ENCODE measurements around the gene RNF183. TPM values are rescaled to one million over a fixed set of nuclear protein-coding genes. Genes with fewer than 3 reads are reported as not detected.

The RNF183 gene
- total RNA-seq, 3 donors from 2014 or later, result 0.35 to 1.4 (median 1.1) TPM

DNA sequence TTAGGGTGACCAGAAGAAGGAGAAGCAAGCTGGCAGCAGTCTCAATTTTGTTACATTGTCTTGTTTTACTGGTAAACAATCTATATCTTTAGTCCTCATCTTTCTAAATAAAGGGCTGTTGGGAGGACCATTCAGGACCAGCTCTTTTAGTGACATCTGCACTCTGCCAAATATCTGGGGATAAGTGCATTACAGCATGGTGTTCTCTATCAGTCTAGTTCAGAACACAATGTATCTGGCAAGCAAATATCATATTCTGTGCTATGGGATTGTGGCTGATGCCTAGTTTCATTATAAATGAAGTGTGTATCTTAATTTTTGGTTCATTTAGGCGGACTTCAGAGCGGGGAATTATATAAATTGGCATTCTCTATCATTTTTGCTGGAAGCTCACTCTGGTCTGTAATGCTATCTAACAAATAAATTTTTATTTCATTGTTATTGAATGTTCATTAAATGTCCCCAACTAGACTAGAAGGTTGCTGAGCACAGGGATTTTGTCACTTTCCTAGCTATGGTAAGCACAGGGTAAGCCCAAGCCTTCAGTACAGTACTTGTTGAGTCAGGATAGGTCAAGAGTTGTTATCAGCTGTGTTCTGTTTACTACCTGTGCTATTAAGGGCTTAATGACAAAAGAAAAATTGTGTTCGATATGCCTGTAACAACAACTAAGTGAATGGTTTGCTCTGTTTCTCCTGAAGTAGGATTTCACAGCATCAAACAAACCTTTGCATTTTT lies 25.0 kb upstream of the RNF183 start:
- no peaks in the 10 kb centered on the region for H3K36me3 ChIP-seq (ENCODE audit: low read depth)
- H3K4me1 ChIP-seq (ENCODE audit: low read depth), result no peaks in the 10 kb centered on the region
- ATAC-seq, result no peak
- no peak overlapping the region for H3K4me3 ChIP-seq
- DNase-seq, result no peak
- no peaks in the 10 kb centered on the region for H3K9me3 ChIP-seq
- intact Hi-C loops (cut with DNase I, micrococcal nuclease), result no loop called here
- TF ChIP-seq, protein P1, sequence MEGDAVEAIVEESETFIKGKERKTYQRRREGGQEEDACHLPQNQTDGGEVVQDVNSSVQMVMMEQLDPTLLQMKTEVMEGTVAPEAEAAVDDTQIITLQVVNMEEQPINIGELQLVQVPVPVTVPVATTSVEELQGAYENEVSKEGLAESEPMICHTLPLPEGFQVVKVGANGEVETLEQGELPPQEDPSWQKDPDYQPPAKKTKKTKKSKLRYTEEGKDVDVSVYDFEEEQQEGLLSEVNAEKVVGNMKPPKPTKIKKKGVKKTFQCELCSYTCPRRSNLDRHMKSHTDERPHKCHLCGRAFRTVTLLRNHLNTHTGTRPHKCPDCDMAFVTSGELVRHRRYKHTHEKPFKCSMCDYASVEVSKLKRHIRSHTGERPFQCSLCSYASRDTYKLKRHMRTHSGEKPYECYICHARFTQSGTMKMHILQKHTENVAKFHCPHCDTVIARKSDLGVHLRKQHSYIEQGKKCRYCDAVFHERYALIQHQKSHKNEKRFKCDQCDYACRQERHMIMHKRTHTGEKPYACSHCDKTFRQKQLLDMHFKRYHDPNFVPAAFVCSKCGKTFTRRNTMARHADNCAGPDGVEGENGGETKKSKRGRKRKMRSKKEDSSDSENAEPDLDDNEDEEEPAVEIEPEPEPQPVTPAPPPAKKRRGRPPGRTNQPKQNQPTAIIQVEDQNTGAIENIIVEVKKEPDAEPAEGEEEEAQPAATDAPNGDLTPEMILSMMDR (IDR thresholded peaks at IDR 0.05), result no peak

DNA sequence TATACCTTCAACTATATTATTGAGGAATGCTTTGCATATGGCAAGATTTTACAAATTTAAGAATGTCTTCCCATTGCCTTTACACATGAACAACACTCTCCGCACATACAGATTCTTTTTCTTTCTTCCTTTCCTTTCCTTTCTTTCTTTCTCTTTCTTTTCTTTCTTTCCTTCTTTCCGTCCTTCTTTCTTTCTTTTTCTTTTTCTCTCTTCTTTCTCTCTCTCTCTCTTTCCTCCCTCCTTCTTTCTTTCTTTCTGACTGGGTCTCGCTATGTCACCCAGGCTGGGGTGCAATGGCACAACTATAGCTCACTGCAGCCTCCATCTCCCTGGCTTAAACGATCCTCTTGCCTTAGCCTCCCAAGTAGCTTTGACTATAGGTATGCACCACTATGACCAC lies 23.1 kb upstream of the RNF183 start:
- intact Hi-C loops (cut with DNase I, micrococcal nuclease), result no loop called here
- DNase-seq (no peak), ATAC-seq (no peak)
- H3K4me3 ChIP-seq, result no peak overlapping the region
- H3K9me3 ChIP-seq, result no peaks in the 10 kb centered on the region
- TF ChIP-seq, protein P1 (IDR thresholded peaks at IDR 0.05), result no peak
- no peaks in the 10 kb centered on the region for H3K36me3 ChIP-seq (ENCODE audit: low read depth)
- no peaks in the 10 kb centered on the region for H3K4me1 ChIP-seq (ENCODE audit: low read depth)

DNA sequence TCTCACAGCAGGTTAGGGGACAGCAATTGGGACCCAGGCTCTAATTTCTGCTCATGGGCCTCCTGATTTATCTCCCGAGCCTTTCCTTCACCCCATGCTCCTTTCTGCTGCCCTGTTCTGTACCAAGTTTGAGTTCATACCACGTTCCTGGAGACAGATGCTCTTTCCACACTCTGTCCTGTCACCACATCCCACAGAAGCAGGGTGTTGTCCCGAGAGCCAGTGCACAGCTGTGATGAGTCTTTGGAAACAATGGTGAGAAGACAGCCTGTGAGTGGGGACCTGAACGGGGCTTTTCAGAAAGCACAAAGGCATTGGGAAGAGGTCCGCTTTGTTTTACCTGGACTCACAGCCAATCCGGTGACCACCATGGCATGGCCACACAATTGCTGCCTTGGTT lies 19.5 kb upstream of the RNF183 start:
- no peak for DNase-seq
- no peak for ATAC-seq
- H3K9me3 ChIP-seq, result no peaks in the 10 kb centered on the region
- H3K4me1 ChIP-seq (ENCODE audit: low read depth), result no peaks in the 10 kb centered on the region
- intact Hi-C loops (cut with DNase I, micrococcal nuclease), result no loop called here
- TF ChIP-seq, protein P1 (IDR thresholded peaks at IDR 0.05), result no peak
- no peaks in the 10 kb centered on the region for H3K36me3 ChIP-seq (ENCODE audit: low read depth)
- no peak overlapping the region for H3K4me3 ChIP-seq

DNA sequence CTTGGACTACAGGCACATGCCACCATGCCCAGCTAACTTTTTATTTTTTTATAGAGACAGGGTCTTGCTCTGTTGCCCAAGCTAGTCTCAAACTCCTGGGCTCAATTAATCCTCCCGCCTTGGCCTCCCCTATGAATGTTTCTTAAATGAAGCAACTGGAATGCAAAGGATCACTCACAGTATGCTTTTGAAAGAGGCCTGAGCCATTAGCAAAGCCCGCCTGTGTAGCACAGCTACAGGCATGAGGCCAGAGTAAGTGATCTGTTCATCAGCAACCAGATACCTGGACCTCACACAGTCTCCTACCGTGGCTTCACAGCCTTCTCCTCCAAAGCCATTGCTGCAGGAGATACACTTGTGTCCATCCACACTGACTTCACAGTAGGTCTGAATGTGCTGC lies 16.9 kb upstream of the RNF183 start:
- Histone ChIP-seq H3K4me3 (no peak overlapping the region), H3K4me1 (ENCODE audit: low read depth) (no peaks in the 10 kb centered on the region), H3K9me3 (no peaks in the 10 kb centered on the region), H3K36me3 (ENCODE audit: low read depth) (no peaks in the 10 kb centered on the region)
- TF ChIP-seq, protein P1 (IDR thresholded peaks at IDR 0.05), result no peak
- intact Hi-C loops (cut with DNase I, micrococcal nuclease), result no loop called here
- no peak for ATAC-seq
- DNase-seq, result no peak

DNA sequence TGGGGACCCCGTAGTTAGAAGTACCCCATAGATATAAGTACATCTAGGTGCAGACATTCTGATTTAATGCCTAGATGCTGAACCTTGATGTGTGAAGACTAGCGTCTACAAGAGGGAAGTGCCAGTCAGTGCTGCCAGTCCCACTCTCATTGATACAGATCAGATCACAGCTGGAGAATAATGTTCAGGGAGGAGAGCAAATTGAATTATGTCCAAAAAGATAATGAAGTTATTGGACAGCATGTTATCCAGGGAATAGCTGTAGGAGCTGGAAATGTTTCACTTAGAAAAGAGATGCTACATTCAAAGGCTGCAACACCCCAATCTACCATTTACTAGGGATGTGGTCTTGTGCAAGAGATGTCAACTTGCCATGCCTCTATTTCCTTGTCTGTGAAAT lies 15.9 kb upstream of the RNF183 start:
- H3K4me3 ChIP-seq, result no peak overlapping the region
- H3K9me3 ChIP-seq, result no peaks in the 10 kb centered on the region
- no peak for DNase-seq
- no peaks in the 10 kb centered on the region for H3K4me1 ChIP-seq (ENCODE audit: low read depth)
- intact Hi-C loops (cut with DNase I, micrococcal nuclease), result no loop called here
- H3K36me3 ChIP-seq (ENCODE audit: low read depth), result no peaks in the 10 kb centered on the region
- ATAC-seq, result no peak
- TF ChIP-seq, protein P1 (IDR thresholded peaks at IDR 0.05), result no peak

DNA sequence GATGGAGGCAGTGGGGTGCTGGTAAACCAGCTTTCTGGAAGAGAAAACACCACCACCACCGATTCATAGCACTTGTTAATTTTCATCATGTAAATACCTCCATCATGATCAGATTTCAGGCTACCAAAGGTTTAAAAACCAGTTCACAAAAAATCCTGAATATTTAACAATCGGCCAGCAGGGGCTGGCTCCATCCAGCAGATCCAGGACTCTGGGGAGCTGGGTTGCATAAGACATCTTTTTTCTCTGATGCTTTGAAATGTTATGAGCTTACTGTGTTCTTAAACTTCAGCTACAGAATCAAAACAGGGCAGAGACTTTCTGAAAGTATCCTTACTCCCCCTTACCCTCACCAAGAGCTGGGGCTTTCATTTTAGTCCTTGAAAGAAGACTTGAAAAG lies 14.6 kb upstream of the RNF183 start:
- intact Hi-C loops (cut with DNase I, micrococcal nuclease), result no loop called here
- TF ChIP-seq, protein P1 (IDR thresholded peaks at IDR 0.05), result no peak
- ATAC-seq (no peak), DNase-seq (no peak)
- H3K9me3 ChIP-seq, result no peaks in the 10 kb centered on the region
- no peaks in the 10 kb centered on the region for H3K4me1 ChIP-seq (ENCODE audit: low read depth)
- H3K36me3 ChIP-seq (ENCODE audit: low read depth), result no peaks in the 10 kb centered on the region
- no peak overlapping the region for H3K4me3 ChIP-seq

Measured in mucosa of descending colon (tissue), 3 donors.